Adrenal gland (tissue), 12 donors: ENCODE data around the gene HIC1. TPM values are rescaled to one million over a fixed set of nuclear protein-coding genes. Genes with fewer than 3 reads are reported as not detected.

Source experiments
- DNase-seq, 7 donors: peaks; one replicate each; pipeline ENCODE4 v3.0.0-alpha.2; 2019 to 2020
- H3K27ac ChIP-seq, 5 donors: fragments of 200-600 bp; sonication (generic) in 4 of 5; 1 replicate in 3 of 5; 2 replicates in 2 of 5; pipeline versions ENCODE4 v1.5.1 to v1.8.0; 2016 to 2020; ENCODE audit warnings: mild to moderate bottlenecking in 1 of 5
- H3K27me3 ChIP-seq: fragments of 200-600 bp; 2 replicates; pipeline ENCODE4 v1.8.0; 2021
- H3K36me3 ChIP-seq, 2 donors: fragments of 200-600 bp; replicated peaks in 1 of 2; 1 replicate in 1 of 2; 2 replicates in 1 of 2; pipeline versions ENCODE4 v1.5.1 to v1.8.0; 2018 to 2022
- H3K4me1 ChIP-seq, 2 donors: fragments of 200-600 bp; replicated peaks in 1 of 2; 1 replicate in 1 of 2; 2 replicates in 1 of 2; pipeline versions ENCODE4 v1.5.1 to v1.8.0; 2018 to 2021
- H3K4me3 ChIP-seq, 4 donors: fragments of 200-600 bp; sonication (generic) in 3 of 4; one replicate each; pipeline ENCODE4 v1.5.1; 2016 to 2018
- H3K9me3 ChIP-seq, 3 donors: fragments of 200-600 bp; sonication (generic) in 1 of 3; replicated peaks in 1 of 3; 1 replicate in 2 of 3; 2 replicates in 1 of 3; pipeline versions ENCODE4 v1.5.1 to v1.8.0; 2016 to 2021
- CTCF ChIP-seq, 6 experiments: fragments of 450-650 bp in 4 of 6; fragments of 200-600 bp in 2 of 6; sonication (generic) in 1 of 6; IDR thresholded peaks; 1 replicate in 5 of 6; 2 replicates in 1 of 6; pipeline versions ENCODE4 v1.5.1 to v1.8.0; 2016 to 2021; ENCODE audit warnings: antibody characterized with exemption in 6 of 6, mild to moderate bottlenecking in 2 of 6, moderate library complexity in 1 of 6
- POLR2A ChIP-seq, 2 donors: fragments of 450-650 bp; IDR thresholded peaks; one replicate each; pipeline ENCODE4 v1.6.1; 2017; ENCODE audit warnings: antibody characterized with exemption in 2 of 2, mild to moderate bottlenecking in 2 of 2, moderate library complexity in 1 of 2
- WGBS, 4 donors: extraction: QIAGEN DNeasy Blood & Tissue Kit in 2 of 4; methylation state at CpG; one replicate each; pipeline versions ENCODE4 v1.1.5 to v1.1.7; 2013 to 2017; 5-methylcytosine and 5-hydroxymethylcytosine counted together
- intact Hi-C, 2 donors: fragments of 100-400 bp; cut with DNase I; formaldehyde crosslinking; loops; one replicate each; pipeline versions ENCODE4 v1.14.1 to v1.15.0; 2022 to 2023
- polyA plus RNA-seq, 3 donors: library from polyadenylated mRNA; stranded (reverse); fragments of 200-250 nt in 2 of 3; fragments of 350-450 nt in 1 of 3; fragmentation: Illumina TruSeq in 1 of 3; extraction: RNeasy Lipid Tissue Mini Kit (QIAGEN cat#74804) in 1 of 3; gene quantifications; one replicate each; pipeline ENCODE4 v1.2.3, GENCODE V29; 2013 to 2014
- total RNA-seq, 9 donors: library from RNA; depleted of rRNA in 4 of 9; stranded (reverse); fragments of >200 nt in 4 of 9; fragments of 120-200 nt in 1 of 9; fragmentation: NEBNext Ultra II Directional in 1 of 9; extraction: Animal tissue kit (Norgen Biotek cat#: 25700) in 1 of 9; gene quantifications; one replicate each; pipeline versions ENCODE4 v1.1.0 to v1.2.4, GENCODE V29; 2013 to 2023
- donor health status: healthy with polysubstance abuse.
- donor health status: Bipolar disorder and iron deficiency.
- donor health status: DM: yes; HTN: yes; CAD: no.
- donor health status: DM: no; HTN: no; CAD: no.
- donor health status: DM: no; HTN: no; CAD: no.
- donor health status: DM: yes; HTN: yes; CAD: no.

The HIC1 gene
- total and polyA plus RNA-seq, 12 donors: 0.92 to 61.8 (median 23.9) TPM

- peaks cover 7 to 25% of the 10 kb centered on the region in 2 donors for H3K4me1 ChIP-seq
- TF ChIP-seq CTCF (IDR thresholded peaks at IDR 0.05): peak in 1 of 6 experiments; percentile 49
- TF ChIP-seq POLR2A (IDR thresholded peaks at IDR 0.05): peak; percentile 12 to 63
- 1 to 4% (median 1%) methylated on average over 26 to 59 of the region's 59 CpGs for WGBS, 4 donors
- DNase-seq: peak; percentile 90 to 94 (median 93)
- H3K27ac ChIP-seq: peak within 1 kb of the TSS in 4 of 5 donors; percentile 11 to 81 (median 69)
- no peaks in the 10 kb centered on the region for H3K9me3 ChIP-seq
- intact Hi-C loops: loop anchor here (2.0 to 5.0 kb wide), 2 partner anchors 121 to 123 kb away; no protein-coding TSS in a partner anchor
- H3K27me3 ChIP-seq: no peaks in the 10 kb centered on the region
- H3K36me3 ChIP-seq: peaks cover 0 to 7% of the 10 kb centered on the region in 2 donors
- peak within 1 kb of the TSS; percentile 67 to 99 (median 91) for H3K4me3 ChIP-seq
These were observed 24.8 kb upstream of the HIC1 start, which contains the start of gene DPH1 for GRCh38 chr17:2029911-2030778. Gene DPH1 (plus strand): TSS chr17:2030153. CDS start chr17:2030170, 17 bp downstream.

GRCh38 chr17:2030779-2031163, 24.1 kb upstream of the HIC1 start:
- Histone ChIP-seq H3K36me3 (peaks cover 0 to 9% of the 10 kb centered on the region in 2 donors), H3K27me3 (no peaks in the 10 kb centered on the region), H3K9me3 (no peaks in the 10 kb centered on the region), H3K4me1 (peaks cover 7 to 20% of the 10 kb centered on the region in 2 donors), H3K4me3 (peak overlapping the region; percentile 67 to 99 (median 91)), H3K27ac (peak overlapping the region in 3 of 5 donors; percentile 58 to 81 (median 80))
- intact Hi-C loops: loop anchor here in 1 of 2 donors (2.0 kb wide), 1 partner anchor 122 kb away; no protein-coding TSS in a partner anchor
- peak in 5 of 7 donors; percentile 56 to 72 (median 64) for DNase-seq
- TF ChIP-seq POLR2A (IDR thresholded peaks at IDR 0.05): no peak
- peak in 3 of 6 experiments; percentile 26 to 40 (median 38) for TF ChIP-seq CTCF (IDR thresholded peaks at IDR 0.05)
- WGBS, 4 donors: 17 to 26% (median 18%) methylated on average over 8 to 10 of the region's 10 CpGs

GRCh38 chr17:2033153-2033552, 21.8 kb upstream of the HIC1 start:
- no peak for DNase-seq
- Histone ChIP-seq H3K27me3 (no peaks in the 10 kb centered on the region), H3K4me1 (peaks cover 4 to 7% of the 10 kb centered on the region in 2 donors), H3K4me3 (no peak overlapping the region), H3K36me3 (peaks cover 0 to 30% of the 10 kb centered on the region in 2 donors), H3K9me3 (no peaks in the 10 kb centered on the region), H3K27ac (no peak overlapping the region)
- TF ChIP-seq POLR2A (IDR thresholded peaks at IDR 0.05) (no peak), CTCF (IDR thresholded peaks at IDR 0.05) (no peak)
- intact Hi-C loops: no loop called here
- 90 to 93% (median 91%) methylated on average over 5 to 7 of the region's 7 CpGs for WGBS, 4 donors

- peaks cover 0 to 30% of the 10 kb centered on the region in 2 donors for H3K36me3 ChIP-seq
- peaks cover 4 to 7% of the 10 kb centered on the region in 2 donors for H3K4me1 ChIP-seq
- H3K27me3 ChIP-seq: no peaks in the 10 kb centered on the region
- intact Hi-C loops: no loop called here
- H3K27ac ChIP-seq: no peak overlapping the region
- H3K4me3 ChIP-seq: no peak overlapping the region
- no peak for DNase-seq
- no peak for TF ChIP-seq POLR2A (IDR thresholded peaks at IDR 0.05)
- no peak for TF ChIP-seq CTCF (IDR thresholded peaks at IDR 0.05)
- H3K9me3 ChIP-seq: no peaks in the 10 kb centered on the region
- 79 to 92% (median 79%) methylated on average over 5 to 7 of the region's 7 CpGs; no CpG with 5 or more reads in 1 of the 4 donors for WGBS, 4 donors
These were observed 20.7 kb upstream of the HIC1 start for GRCh38 chr17:2034157-2034556.
